Vagina (tissue), 2 donors: ENCODE data around the gene C1QTNF6. TPM values are rescaled to one million over a fixed set of nuclear protein-coding genes. Genes with fewer than 3 reads are reported as not detected.

Source experiments
- DNase-seq, 2 donors: peaks; one replicate each; pipeline ENCODE4 v3.0.0-alpha.2; 2017; ENCODE audit errors: extremely low spot score in 2 of 2
- H3K27ac ChIP-seq: fragments of 200-600 bp; sonication (generic); one replicate; pipeline ENCODE4 v1.5.1; 2019
- H3K27me3 ChIP-seq: fragments of 200-600 bp; sonication (generic); one replicate; pipeline ENCODE4 v1.5.1; 2019
- H3K36me3 ChIP-seq, 2 donors: fragments of 200-600 bp; sonication (generic); one replicate each; pipeline ENCODE4 v1.5.1; 2017 to 2019
- H3K4me1 ChIP-seq: fragments of 200-600 bp; sonication (generic); one replicate; pipeline ENCODE4 v1.5.1; 2019
- H3K4me3 ChIP-seq, 2 donors: fragments of 200-600 bp; sonication (generic); 1 replicate in 1 of 2; 2 replicates in 1 of 2; pipeline ENCODE4 v1.5.1; 2016 to 2019
- H3K9me3 ChIP-seq: fragments of 200-600 bp; sonication (generic); one replicate; pipeline ENCODE4 v1.5.1; 2019
- CTCF ChIP-seq, 3 experiments: fragments of 450-650 bp in 2 of 3; fragments of 200-600 bp in 1 of 3; sonication (generic) in 1 of 3; IDR thresholded peaks; one replicate each; pipeline ENCODE4 v1.5.1; 2017 to 2019; ENCODE audit warnings: antibody characterized with exemption in 3 of 3, mild to moderate bottlenecking in 2 of 3, moderate library complexity in 2 of 3
- POLR2A ChIP-seq, 2 donors: fragments of 450-650 bp; IDR thresholded peaks; one replicate each; pipeline ENCODE4 v1.6.1; 2017; ENCODE audit warnings: antibody characterized with exemption in 2 of 2, mild to moderate bottlenecking in 2 of 2, moderate library complexity in 2 of 2
- POLR2AphosphoS5 ChIP-seq, 2 donors: sonication (generic); formaldehyde crosslinking; IDR thresholded peaks; one replicate each; pipeline ENCODE4 v1.9.0; 2017; ENCODE audit warnings: antibody characterized with exemption in 2 of 2, mild to moderate bottlenecking in 2 of 2, low read depth in 1 of 2; ENCODE audit not compliant: insufficient read depth in 1 of 2
- intact Hi-C: fragments of 100-400 bp; cut with DNase I; formaldehyde crosslinking; loops from one replicate; pipeline ENCODE4 v1.15.1; 2023
- total RNA-seq: library from RNA; depleted of rRNA; stranded (reverse); fragments of >200 nt; gene quantifications from one replicate; pipeline ENCODE4 v1.2.3, GENCODE V29; 2016

The C1QTNF6 gene
- total RNA-seq, 1 donor from 2014 or later, result 4.9 TPM

- H3K4me1 ChIP-seq, result peaks cover 14% of the 10 kb centered on the region
- DNase-seq, result no peak
- H3K4me3 ChIP-seq, result no peak overlapping the region
- no peaks in the 10 kb centered on the region for H3K36me3 ChIP-seq
- no peak for TF ChIP-seq POLR2AphosphoS5 (IDR thresholded peaks at IDR 0.05; ENCODE audit: insufficient read depth in 1 of 2, low read depth in 1 of 2)
- no peak for TF ChIP-seq CTCF (IDR thresholded peaks at IDR 0.05)
- TF ChIP-seq POLR2A (IDR thresholded peaks at IDR 0.05), result no peak
- intact Hi-C loops, result no loop called here
- H3K27me3 ChIP-seq, result no peaks in the 10 kb centered on the region
- no peaks in the 10 kb centered on the region for H3K9me3 ChIP-seq
- H3K27ac ChIP-seq, result no peak overlapping the region
These were observed 23.0 kb downstream of the C1QTNF6 start for GRCh38 chr22:37165066-37165465.

- intact Hi-C loops, result loop anchor here (5.0 kb wide), 1 partner anchor 98 kb away; no protein-coding TSS in a partner anchor
- no peaks in the 10 kb centered on the region for H3K9me3 ChIP-seq
- peaks cover 14% of the 10 kb centered on the region for H3K4me1 ChIP-seq
- TF ChIP-seq POLR2A (IDR thresholded peaks at IDR 0.05), result no peak
- TF ChIP-seq CTCF (IDR thresholded peaks at IDR 0.05), result no peak
- TF ChIP-seq POLR2AphosphoS5 (IDR thresholded peaks at IDR 0.05; ENCODE audit: insufficient read depth in 1 of 2, low read depth in 1 of 2), result no peak
- H3K36me3 ChIP-seq, result no peaks in the 10 kb centered on the region
- no peak overlapping the region for H3K27ac ChIP-seq
- H3K27me3 ChIP-seq, result no peaks in the 10 kb centered on the region
- DNase-seq, result no peak
- no peak overlapping the region for H3K4me3 ChIP-seq
These were observed 23.6 kb downstream of the C1QTNF6 start for GRCh38 chr22:37164505-37164887.

GRCh38 chr22:37163575-37164504, 24.2 kb downstream of the C1QTNF6 start:
- no peaks in the 10 kb centered on the region for H3K27me3 ChIP-seq
- no peaks in the 10 kb centered on the region for H3K9me3 ChIP-seq
- TF ChIP-seq POLR2AphosphoS5 (IDR thresholded peaks at IDR 0.05; ENCODE audit: insufficient read depth in 1 of 2, low read depth in 1 of 2) (no peak), CTCF (IDR thresholded peaks at IDR 0.05) (no peak), POLR2A (IDR thresholded peaks at IDR 0.05) (no peak)
- H3K4me1 ChIP-seq, result peaks cover 14% of the 10 kb centered on the region
- no peak overlapping the region for H3K27ac ChIP-seq
- DNase-seq, result no peak
- intact Hi-C loops, result loop anchor here (5.0 kb wide), 1 partner anchor 98 kb away; no protein-coding TSS in a partner anchor
- H3K36me3 ChIP-seq, result no peaks in the 10 kb centered on the region
- H3K4me3 ChIP-seq, result no peak overlapping the region

GRCh38 chr22:37163096-37163489, 25.0 kb downstream of the C1QTNF6 start:
- Histone ChIP-seq H3K4me3 (no peak overlapping the region), H3K27ac (no peak overlapping the region), H3K4me1 (peaks cover 13% of the 10 kb centered on the region), H3K9me3 (no peaks in the 10 kb centered on the region), H3K27me3 (no peaks in the 10 kb centered on the region), H3K36me3 (no peaks in the 10 kb centered on the region)
- intact Hi-C loops, result loop anchor here (5.0 kb wide), 1 partner anchor 99 kb away; no protein-coding TSS in a partner anchor
- TF ChIP-seq POLR2A (IDR thresholded peaks at IDR 0.05), result no peak
- no peak for TF ChIP-seq POLR2AphosphoS5 (IDR thresholded peaks at IDR 0.05; ENCODE audit: insufficient read depth in 1 of 2, low read depth in 1 of 2)
- no peak for TF ChIP-seq CTCF (IDR thresholded peaks at IDR 0.05)
- no peak for DNase-seq
